ENCODE results near the gene SPDYE18.
"Not testable (repeated sequence)": the region's sequence is repeated elsewhere in the genome, so short reads cannot be mapped to it uniquely, and the experiment has no call there.

Gene SPDYE18

GRCh38 chr7:77008000-77008399 lies 54.4 kb downstream of the SPDYE18 start:
- H3K23ac ChIP-seq (ENCODE audit: low read length in 2 of 2); H4K91ac ChIP-seq (ENCODE audit: low read length); H3K4me2 ChIP-seq (ENCODE audit: low read length, poor library complexity, severe bottlenecking); H3K18ac ChIP-seq (ENCODE audit: low read depth in 1 of 2, low read length in 2 of 2); H3K27ac ChIP-seq (ENCODE audit: low read length, poor library complexity, severe bottlenecking); H2AK5ac ChIP-seq (ENCODE audit: low read length, severe bottlenecking); H3K9me3 ChIP-seq (ENCODE audit: control insufficient read depth, low read length); H3K27me3 ChIP-seq (ENCODE audit: control insufficient read depth in 1 of 2, insufficient read depth in 1 of 2, low read length in 2 of 2); H3K79me1 ChIP-seq (replicated peaks; ENCODE audit: low read length, poor library complexity, severe bottlenecking); H2AFZ ChIP-seq (ENCODE audit: low read depth, low read length); H3K4me1 ChIP-seq (ENCODE audit: control insufficient read depth, insufficient read depth, low read depth, low read length); H2BK120ac ChIP-seq (ENCODE audit: low read depth, low read length); H3K14ac ChIP-seq (ENCODE audit: low read length in 2 of 2); H3K4ac ChIP-seq (ENCODE audit: low read depth in 1 of 2, low read length in 2 of 2); H4K8ac ChIP-seq (ENCODE audit: low read length); H3K36me3 ChIP-seq (ENCODE audit: control insufficient read depth in 1 of 2, insufficient read depth in 2 of 2, low read depth in 1 of 2, low read length in 2 of 2); H3K4me3 ChIP-seq (ENCODE audit: insufficient read depth in 1 of 2, low read depth in 1 of 2, low read length in 2 of 2); H2BK12ac ChIP-seq (ENCODE audit: low read length in 2 of 2); H3K9ac ChIP-seq (ENCODE audit: low read length); H2BK5ac ChIP-seq (ENCODE audit: low read depth, low read length, poor library complexity, severe bottlenecking); H2BK15ac ChIP-seq (ENCODE audit: low read depth, poor library complexity, severe bottlenecking): not testable (repeated sequence)
- peak; percentile 6 for DNase-seq
- WGBS: 95% methylated on average over 8 of the region's 10 CpGs

GRCh38 chr7:77006127-77007110 lies 55.9 kb downstream of the SPDYE18 start:
- H3K4me2 ChIP-seq (ENCODE audit: low read length, poor library complexity, severe bottlenecking); H3K4ac ChIP-seq (ENCODE audit: low read depth in 1 of 2, low read length in 2 of 2); H2AK5ac ChIP-seq (ENCODE audit: low read length, severe bottlenecking); H3K4me3 ChIP-seq (ENCODE audit: insufficient read depth in 1 of 2, low read depth in 1 of 2, low read length in 2 of 2); DNase-seq; H2BK120ac ChIP-seq (ENCODE audit: low read depth, low read length); H3K79me1 ChIP-seq (replicated peaks; ENCODE audit: low read length, poor library complexity, severe bottlenecking); H3K27ac ChIP-seq (ENCODE audit: low read length, poor library complexity, severe bottlenecking); H2BK5ac ChIP-seq (ENCODE audit: low read depth, low read length, poor library complexity, severe bottlenecking); H3K9me3 ChIP-seq (ENCODE audit: control insufficient read depth, low read length); H4K8ac ChIP-seq (ENCODE audit: low read length); H3K9ac ChIP-seq (ENCODE audit: low read length); H3K14ac ChIP-seq (ENCODE audit: low read length in 2 of 2); H3K4me1 ChIP-seq (ENCODE audit: control insufficient read depth, insufficient read depth, low read depth, low read length); H3K27me3 ChIP-seq (ENCODE audit: control insufficient read depth in 1 of 2, insufficient read depth in 1 of 2, low read length in 2 of 2); H3K23ac ChIP-seq (ENCODE audit: low read length in 2 of 2); H2BK12ac ChIP-seq (ENCODE audit: low read length in 2 of 2); H3K18ac ChIP-seq (ENCODE audit: low read depth in 1 of 2, low read length in 2 of 2); H4K91ac ChIP-seq (ENCODE audit: low read length); H2BK15ac ChIP-seq (ENCODE audit: low read depth, poor library complexity, severe bottlenecking); H2AFZ ChIP-seq (ENCODE audit: low read depth, low read length): not testable (repeated sequence)
- peaks cover 0 to 19% of the 10 kb centered on the region in 2 experiments for H3K36me3 ChIP-seq (ENCODE audit: control insufficient read depth in 1 of 2, insufficient read depth in 2 of 2, low read depth in 1 of 2, low read length in 2 of 2)
- 80% methylated on average over 4 of the region's 22 CpGs for whole genome bisulfite sequencing

- H3K18ac ChIP-seq (ENCODE audit: low read depth in 1 of 2, low read length in 2 of 2); H2BK120ac ChIP-seq (ENCODE audit: low read depth, low read length); H3K14ac ChIP-seq (ENCODE audit: low read length in 2 of 2); H4K8ac ChIP-seq (ENCODE audit: low read length); H3K4me1 ChIP-seq (ENCODE audit: control insufficient read depth, insufficient read depth, low read depth, low read length); H2AFZ ChIP-seq (ENCODE audit: low read depth, low read length); H3K4ac ChIP-seq (ENCODE audit: low read depth in 1 of 2, low read length in 2 of 2); H2BK15ac ChIP-seq (ENCODE audit: low read depth, poor library complexity, severe bottlenecking); H3K4me2 ChIP-seq (ENCODE audit: low read length, poor library complexity, severe bottlenecking); DNase-seq; H2BK12ac ChIP-seq (ENCODE audit: low read length in 2 of 2); H4K91ac ChIP-seq (ENCODE audit: low read length); H2AK5ac ChIP-seq (ENCODE audit: low read length, severe bottlenecking); H2BK5ac ChIP-seq (ENCODE audit: low read depth, low read length, poor library complexity, severe bottlenecking); H3K9me3 ChIP-seq (ENCODE audit: control insufficient read depth, low read length); H3K27ac ChIP-seq (ENCODE audit: low read length, poor library complexity, severe bottlenecking); H3K27me3 ChIP-seq (ENCODE audit: control insufficient read depth in 1 of 2, insufficient read depth in 1 of 2, low read length in 2 of 2); H3K23ac ChIP-seq (ENCODE audit: low read length in 2 of 2); H3K9ac ChIP-seq (ENCODE audit: low read length); H3K79me1 ChIP-seq (replicated peaks; ENCODE audit: low read length, poor library complexity, severe bottlenecking); H3K4me3 ChIP-seq (ENCODE audit: insufficient read depth in 1 of 2, low read depth in 1 of 2, low read length in 2 of 2): not testable (repeated sequence)
- peaks cover 0 to 19% of the 10 kb centered on the region in 2 experiments for H3K36me3 ChIP-seq (ENCODE audit: control insufficient read depth in 1 of 2, insufficient read depth in 2 of 2, low read depth in 1 of 2, low read length in 2 of 2)
- 93% methylated on average over 11 of the region's 27 CpGs for WGBS
Measured at GRCh38 chr7:77005461-77006057, 56.8 kb downstream of the SPDYE18 start.

- not testable (repeated sequence) for H2AK5ac ChIP-seq (ENCODE audit: low read length, severe bottlenecking); H3K9ac ChIP-seq (ENCODE audit: low read length); H2BK12ac ChIP-seq (ENCODE audit: low read length in 2 of 2); DNase-seq; H3K18ac ChIP-seq (ENCODE audit: low read depth in 1 of 2, low read length in 2 of 2); H2BK5ac ChIP-seq (ENCODE audit: low read depth, low read length, poor library complexity, severe bottlenecking); H2BK15ac ChIP-seq (ENCODE audit: low read depth, poor library complexity, severe bottlenecking); H3K4me1 ChIP-seq (ENCODE audit: control insufficient read depth, insufficient read depth, low read depth, low read length); H3K14ac ChIP-seq (ENCODE audit: low read length in 2 of 2); H3K4me2 ChIP-seq (ENCODE audit: low read length, poor library complexity, severe bottlenecking); H3K27ac ChIP-seq (ENCODE audit: low read length, poor library complexity, severe bottlenecking); H3K9me3 ChIP-seq (ENCODE audit: control insufficient read depth, low read length); H2BK120ac ChIP-seq (ENCODE audit: low read depth, low read length); H2AFZ ChIP-seq (ENCODE audit: low read depth, low read length); H4K91ac ChIP-seq (ENCODE audit: low read length); H3K79me1 ChIP-seq (replicated peaks; ENCODE audit: low read length, poor library complexity, severe bottlenecking); H4K8ac ChIP-seq (ENCODE audit: low read length); H3K23ac ChIP-seq (ENCODE audit: low read length in 2 of 2); H3K27me3 ChIP-seq (ENCODE audit: control insufficient read depth in 1 of 2, insufficient read depth in 1 of 2, low read length in 2 of 2); H3K4me3 ChIP-seq (ENCODE audit: insufficient read depth in 1 of 2, low read depth in 1 of 2, low read length in 2 of 2); H3K4ac ChIP-seq (ENCODE audit: low read depth in 1 of 2, low read length in 2 of 2)
- H3K36me3 ChIP-seq (ENCODE audit: control insufficient read depth in 1 of 2, insufficient read depth in 2 of 2, low read depth in 1 of 2, low read length in 2 of 2): peaks cover 0 to 20% of the 10 kb centered on the region in 2 experiments
- 99% methylated on average over 8 of the region's 18 CpGs for WGBS
Measured at GRCh38 chr7:77004151-77004550, 58.2 kb downstream of the SPDYE18 start.

Data from mesenchymal stem cell (in vitro differentiated cells and primary cell).